PFSK-1 (cell line): ENCODE data around the gene PLXNA1.

ENCODE experiments used
- FOXP2 ChIP-seq: optimal IDR thresholded peaks from 2 replicates; pipeline ENCODE3; 2011; ENCODE audit warnings: borderline replicate concordance, control low read depth, inconsistent platforms; ENCODE audit not compliant: insufficient read depth; ENCODE audit errors: extremely low read length, extremely low read depth
- POLR2AphosphoS5 ChIP-seq: IDR thresholded peaks from 2 replicates; pipeline ENCODE4 v1.6.1; 2012; ENCODE audit warnings: low read depth, mild to moderate bottlenecking, control low read depth, low read length, moderate library complexity
- REST ChIP-seq, 2 experiments: IDR thresholded peaks; 2 replicates each; pipeline versions ENCODE4 v1.6.1 to v1.8.0; 2011 to 2012; ENCODE audit warnings: low read depth in 2 of 2, low read length in 2 of 2, control low read depth in 1 of 2, inconsistent platforms in 1 of 2, mild to moderate bottlenecking in 1 of 2, moderate library complexity in 1 of 2; ENCODE audit not compliant: insufficient read depth in 1 of 2
- SIN3A ChIP-seq: IDR thresholded peaks from 2 replicates; pipeline ENCODE4 v1.6.1; 2012; ENCODE audit warnings: mild to moderate bottlenecking, low read length, moderate library complexity, borderline replicate concordance; ENCODE audit not compliant: insufficient read depth
- TAF1 ChIP-seq: IDR thresholded peaks from 2 replicates; pipeline ENCODE4 v1.6.1; 2012; ENCODE audit warnings: low read length, control low read depth, borderline replicate concordance; ENCODE audit not compliant: insufficient read depth

DNA sequence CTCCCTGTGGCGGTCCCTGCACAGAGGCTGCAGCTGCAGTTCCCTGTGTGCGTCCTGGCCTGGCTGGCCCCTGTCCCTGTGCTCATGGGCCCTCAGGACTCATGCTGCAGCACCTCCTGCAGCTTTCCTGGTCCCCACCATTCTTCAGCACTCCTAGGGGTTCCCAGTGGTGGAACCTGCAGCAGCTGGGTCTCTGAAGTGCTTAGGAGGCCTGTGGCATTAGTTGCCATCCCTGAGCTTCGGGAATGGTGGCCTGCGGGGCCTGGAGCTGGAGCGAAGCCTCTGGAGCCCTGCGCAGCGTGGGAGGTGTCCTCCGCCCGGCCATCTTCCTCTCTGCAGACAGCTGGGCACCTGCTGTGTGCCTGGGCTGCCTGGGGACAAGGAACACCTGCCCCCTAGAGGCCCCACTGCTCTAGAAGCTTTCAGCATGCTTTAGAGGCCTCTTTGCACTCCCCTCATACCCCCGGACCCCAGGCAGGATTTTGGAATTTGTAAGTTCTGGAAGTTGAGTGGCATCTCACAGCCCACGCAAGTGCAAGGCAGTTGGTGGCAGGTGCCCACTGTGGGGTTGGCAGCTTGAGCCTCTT lies 13.1 kb downstream of the PLXNA1 start:
- TF ChIP-seq REST (IDR thresholded peaks at IDR 0.05; ENCODE audit: insufficient read depth in 1 of 2, low read depth in 2 of 2, low read length in 2 of 2) = no peak
- TF ChIP-seq POLR2AphosphoS5 = no peak
- no peak for TF ChIP-seq SIN3A
- TF ChIP-seq TAF1 = no peak
- no peak for TF ChIP-seq FOXP2
